ENCODE results near the gene MEI4.

DNA sequence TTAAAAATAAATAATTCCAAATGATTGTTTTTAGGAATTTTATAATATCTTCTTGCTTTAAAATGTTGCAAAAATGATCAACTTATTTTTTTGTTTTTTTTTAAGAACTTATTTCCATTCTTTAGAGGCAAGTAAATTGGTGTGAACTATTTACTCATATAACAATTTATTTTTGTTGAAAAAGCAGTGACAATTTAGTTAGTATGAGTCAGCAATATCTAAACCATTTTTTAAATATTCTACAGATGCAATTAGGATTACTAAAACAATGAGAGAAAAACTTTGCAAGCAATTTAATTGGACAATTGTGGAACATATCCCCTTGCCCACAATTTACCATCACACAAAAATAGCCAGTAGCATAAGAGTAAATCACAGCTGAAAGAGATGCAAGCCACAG is 319.5 kb downstream of the MEI4 start:
- TF ChIP-seq, protein P1, sequence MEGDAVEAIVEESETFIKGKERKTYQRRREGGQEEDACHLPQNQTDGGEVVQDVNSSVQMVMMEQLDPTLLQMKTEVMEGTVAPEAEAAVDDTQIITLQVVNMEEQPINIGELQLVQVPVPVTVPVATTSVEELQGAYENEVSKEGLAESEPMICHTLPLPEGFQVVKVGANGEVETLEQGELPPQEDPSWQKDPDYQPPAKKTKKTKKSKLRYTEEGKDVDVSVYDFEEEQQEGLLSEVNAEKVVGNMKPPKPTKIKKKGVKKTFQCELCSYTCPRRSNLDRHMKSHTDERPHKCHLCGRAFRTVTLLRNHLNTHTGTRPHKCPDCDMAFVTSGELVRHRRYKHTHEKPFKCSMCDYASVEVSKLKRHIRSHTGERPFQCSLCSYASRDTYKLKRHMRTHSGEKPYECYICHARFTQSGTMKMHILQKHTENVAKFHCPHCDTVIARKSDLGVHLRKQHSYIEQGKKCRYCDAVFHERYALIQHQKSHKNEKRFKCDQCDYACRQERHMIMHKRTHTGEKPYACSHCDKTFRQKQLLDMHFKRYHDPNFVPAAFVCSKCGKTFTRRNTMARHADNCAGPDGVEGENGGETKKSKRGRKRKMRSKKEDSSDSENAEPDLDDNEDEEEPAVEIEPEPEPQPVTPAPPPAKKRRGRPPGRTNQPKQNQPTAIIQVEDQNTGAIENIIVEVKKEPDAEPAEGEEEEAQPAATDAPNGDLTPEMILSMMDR (IDR thresholded peaks at IDR 0.05), result no peak
- no peak for TF ChIP-seq POLR2A (IDR thresholded peaks at IDR 0.05)
